ENCODE data around the gene KIF23.

- TF ChIP-seq, protein P1, sequence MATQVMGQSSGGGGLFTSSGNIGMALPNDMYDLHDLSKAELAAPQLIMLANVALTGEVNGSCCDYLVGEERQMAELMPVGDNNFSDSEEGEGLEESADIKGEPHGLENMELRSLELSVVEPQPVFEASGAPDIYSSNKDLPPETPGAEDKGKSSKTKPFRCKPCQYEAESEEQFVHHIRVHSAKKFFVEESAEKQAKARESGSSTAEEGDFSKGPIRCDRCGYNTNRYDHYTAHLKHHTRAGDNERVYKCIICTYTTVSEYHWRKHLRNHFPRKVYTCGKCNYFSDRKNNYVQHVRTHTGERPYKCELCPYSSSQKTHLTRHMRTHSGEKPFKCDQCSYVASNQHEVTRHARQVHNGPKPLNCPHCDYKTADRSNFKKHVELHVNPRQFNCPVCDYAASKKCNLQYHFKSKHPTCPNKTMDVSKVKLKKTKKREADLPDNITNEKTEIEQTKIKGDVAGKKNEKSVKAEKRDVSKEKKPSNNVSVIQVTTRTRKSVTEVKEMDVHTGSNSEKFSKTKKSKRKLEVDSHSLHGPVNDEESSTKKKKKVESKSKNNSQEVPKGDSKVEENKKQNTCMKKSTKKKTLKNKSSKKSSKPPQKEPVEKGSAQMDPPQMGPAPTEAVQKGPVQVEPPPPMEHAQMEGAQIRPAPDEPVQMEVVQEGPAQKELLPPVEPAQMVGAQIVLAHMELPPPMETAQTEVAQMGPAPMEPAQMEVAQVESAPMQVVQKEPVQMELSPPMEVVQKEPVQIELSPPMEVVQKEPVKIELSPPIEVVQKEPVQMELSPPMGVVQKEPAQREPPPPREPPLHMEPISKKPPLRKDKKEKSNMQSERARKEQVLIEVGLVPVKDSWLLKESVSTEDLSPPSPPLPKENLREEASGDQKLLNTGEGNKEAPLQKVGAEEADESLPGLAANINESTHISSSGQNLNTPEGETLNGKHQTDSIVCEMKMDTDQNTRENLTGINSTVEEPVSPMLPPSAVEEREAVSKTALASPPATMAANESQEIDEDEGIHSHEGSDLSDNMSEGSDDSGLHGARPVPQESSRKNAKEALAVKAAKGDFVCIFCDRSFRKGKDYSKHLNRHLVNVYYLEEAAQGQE (IDR thresholded peaks at IDR 0.05; ENCODE audit: unreplicated experiment) = no peak
- TF ChIP-seq POLR2AphosphoS5 (IDR thresholded peaks at IDR 0.05; ENCODE audit: low read depth) (no peak), ZNF331 (CRISPR knock-in tag; IDR thresholded peaks at IDR 0.05; ENCODE audit: low read depth) (no peak), CTCF (conservative IDR thresholded peaks at IDR 0.05; ENCODE audit: low read depth in 2 of 2) (no peak), JUNB (IDR thresholded peaks at IDR 0.05; ENCODE audit: unreplicated experiment) (no peak), EZH2 (IDR thresholded peaks at IDR 0.05; ENCODE audit: low read depth, unreplicated experiment) (no peak), STAT1 (IDR thresholded peaks at IDR 0.05; ENCODE audit: unreplicated experiment) (no peak), EZH2phosphoT487 (IDR thresholded peaks at IDR 0.05; ENCODE audit: unreplicated experiment) (no peak), CREB1 (CRISPR knock-in tag; IDR thresholded peaks at IDR 0.05; ENCODE audit: low read depth) (no peak)
- TF ChIP-seq, protein P2, sequence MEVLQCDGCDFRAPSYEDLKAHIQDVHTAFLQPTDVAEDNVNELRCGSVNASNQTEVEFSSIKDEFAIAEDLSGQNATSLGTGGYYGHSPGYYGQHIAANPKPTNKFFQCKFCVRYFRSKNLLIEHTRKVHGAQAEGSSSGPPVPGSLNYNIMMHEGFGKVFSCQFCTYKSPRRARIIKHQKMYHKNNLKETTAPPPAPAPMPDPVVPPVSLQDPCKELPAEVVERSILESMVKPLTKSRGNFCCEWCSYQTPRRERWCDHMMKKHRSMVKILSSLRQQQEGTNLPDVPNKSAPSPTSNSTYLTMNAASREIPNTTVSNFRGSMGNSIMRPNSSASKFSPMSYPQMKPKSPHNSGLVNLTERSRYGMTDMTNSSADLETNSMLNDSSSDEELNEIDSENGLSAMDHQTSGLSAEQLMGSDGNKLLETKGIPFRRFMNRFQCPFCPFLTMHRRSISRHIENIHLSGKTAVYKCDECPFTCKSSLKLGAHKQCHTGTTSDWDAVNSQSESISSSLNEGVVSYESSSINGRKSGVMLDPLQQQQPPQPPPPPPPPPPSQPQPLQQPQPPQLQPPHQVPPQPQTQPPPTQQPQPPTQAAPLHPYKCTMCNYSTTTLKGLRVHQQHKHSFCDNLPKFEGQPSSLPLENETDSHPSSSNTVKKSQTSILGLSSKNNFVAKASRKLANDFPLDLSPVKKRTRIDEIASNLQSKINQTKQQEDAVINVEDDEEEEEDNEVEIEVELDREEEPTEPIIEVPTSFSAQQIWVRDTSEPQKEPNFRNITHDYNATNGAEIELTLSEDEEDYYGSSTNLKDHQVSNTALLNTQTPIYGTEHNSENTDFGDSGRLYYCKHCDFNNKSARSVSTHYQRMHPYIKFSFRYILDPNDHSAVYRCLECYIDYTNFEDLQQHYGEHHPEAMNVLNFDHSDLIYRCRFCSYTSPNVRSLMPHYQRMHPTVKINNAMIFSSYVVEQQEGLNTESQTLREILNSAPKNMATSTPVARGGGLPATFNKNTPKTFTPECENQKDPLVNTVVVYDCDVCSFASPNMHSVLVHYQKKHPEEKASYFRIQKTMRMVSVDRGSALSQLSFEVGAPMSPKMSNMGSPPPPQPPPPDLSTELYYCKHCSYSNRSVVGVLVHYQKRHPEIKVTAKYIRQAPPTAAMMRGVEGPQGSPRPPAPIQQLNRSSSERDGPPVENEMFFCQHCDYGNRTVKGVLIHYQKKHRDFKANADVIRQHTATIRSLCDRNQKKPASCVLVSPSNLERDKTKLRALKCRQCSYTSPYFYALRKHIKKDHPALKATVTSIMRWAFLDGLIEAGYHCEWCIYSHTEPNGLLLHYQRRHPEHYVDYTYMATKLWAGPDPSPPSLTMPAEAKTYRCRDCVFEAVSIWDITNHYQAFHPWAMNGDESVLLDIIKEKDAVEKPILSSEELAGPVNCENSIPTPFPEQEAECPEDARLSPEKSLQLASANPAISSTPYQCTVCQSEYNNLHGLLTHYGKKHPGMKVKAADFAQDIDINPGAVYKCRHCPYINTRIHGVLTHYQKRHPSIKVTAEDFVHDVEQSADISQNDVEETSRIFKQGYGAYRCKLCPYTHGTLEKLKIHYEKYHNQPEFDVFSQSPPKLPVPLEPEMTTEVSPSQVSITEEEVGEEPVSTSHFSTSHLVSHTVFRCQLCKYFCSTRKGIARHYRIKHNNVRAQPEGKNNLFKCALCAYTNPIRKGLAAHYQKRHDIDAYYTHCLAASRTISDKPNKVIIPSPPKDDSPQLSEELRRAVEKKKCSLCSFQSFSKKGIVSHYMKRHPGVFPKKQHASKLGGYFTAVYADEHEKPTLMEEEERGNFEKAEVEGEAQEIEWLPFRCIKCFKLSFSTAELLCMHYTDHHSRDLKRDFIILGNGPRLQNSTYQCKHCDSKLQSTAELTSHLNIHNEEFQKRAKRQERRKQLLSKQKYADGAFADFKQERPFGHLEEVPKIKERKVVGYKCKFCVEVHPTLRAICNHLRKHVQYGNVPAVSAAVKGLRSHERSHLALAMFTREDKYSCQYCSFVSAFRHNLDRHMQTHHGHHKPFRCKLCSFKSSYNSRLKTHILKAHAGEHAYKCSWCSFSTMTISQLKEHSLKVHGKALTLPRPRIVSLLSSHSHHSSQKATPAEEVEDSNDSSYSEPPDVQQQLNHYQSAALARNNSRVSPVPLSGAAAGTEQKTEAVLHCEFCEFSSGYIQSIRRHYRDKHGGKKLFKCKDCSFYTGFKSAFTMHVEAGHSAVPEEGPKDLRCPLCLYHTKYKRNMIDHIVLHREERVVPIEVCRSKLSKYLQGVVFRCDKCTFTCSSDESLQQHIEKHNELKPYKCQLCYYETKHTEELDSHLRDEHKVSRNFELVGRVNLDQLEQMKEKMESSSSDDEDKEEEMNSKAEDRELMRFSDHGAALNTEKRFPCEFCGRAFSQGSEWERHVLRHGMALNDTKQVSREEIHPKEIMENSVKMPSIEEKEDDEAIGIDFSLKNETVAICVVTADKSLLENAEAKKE (CRISPR knock-in tag; IDR thresholded peaks at IDR 0.05) = no peak
Measured at GRCh38 chr15:69439623-69440022, 25.5 kb downstream of the KIF23 start.

Data from GM23338 (cell line).